KMS-11 (cell line): Measurements from ENCODE around the gene TEF.
A peak's percentile ranks its signal among the peaks of the same experiment; 100 is the strongest.

Experiments
- H2AFZ ChIP-seq: fragments of 200-600 bp; sonication (generic); 2 replicates; pipeline ENCODE4 v1.6.1; 2016; ENCODE audit warnings: antibody characterized with exemption, mixed run types, low read depth
- H3K27ac ChIP-seq: fragments of 200-600 bp; sonication (generic); 2 replicates; pipeline ENCODE4 v1.6.1; 2016; ENCODE audit warnings: mild to moderate bottlenecking, mixed run types
- H3K27me3 ChIP-seq: fragments of 200-600 bp; sonication (generic); 2 replicates; pipeline ENCODE4 v1.6.1; 2017; ENCODE audit warnings: mild to moderate bottlenecking, low read depth, mixed run types, moderate library complexity; ENCODE audit not compliant: insufficient read depth
- H3K36me3 ChIP-seq: fragments of 200-600 bp; sonication (generic); 2 replicates; pipeline ENCODE4 v1.6.1; 2017; ENCODE audit warnings: mild to moderate bottlenecking, mixed run types; ENCODE audit not compliant: insufficient read depth
- H3K4me1 ChIP-seq: fragments of 200-600 bp; sonication (generic); 2 replicates; pipeline ENCODE4 v1.6.1; 2016; ENCODE audit warnings: mild to moderate bottlenecking, low read depth, mixed run types; ENCODE audit not compliant: poor library complexity, severe bottlenecking
- H3K4me2 ChIP-seq: fragments of 200-600 bp; sonication (generic); 2 replicates; pipeline ENCODE4 v1.7.0; 2016; ENCODE audit warnings: mild to moderate bottlenecking, mixed run types
- H3K4me3 ChIP-seq: fragments of 200-600 bp; sonication (generic); IDR thresholded peaks from 2 replicates; pipeline ENCODE4 v1.6.1; 2017; ENCODE audit warnings: low read depth, low read length, mixed read lengths; ENCODE audit not compliant: insufficient read depth
- H3K79me2 ChIP-seq: fragments of 200-600 bp; sonication (generic); 2 replicates; pipeline ENCODE4 v1.6.1; 2016; ENCODE audit warnings: low read depth, mixed run types; ENCODE audit not compliant: insufficient read depth
- H3K9ac ChIP-seq: fragments of 200-600 bp; sonication (generic); 2 replicates; pipeline ENCODE4 v1.6.1; 2016; ENCODE audit warnings: mild to moderate bottlenecking, mixed run types
- H4K20me1 ChIP-seq: fragments of 200-600 bp; sonication (generic); 2 replicates; pipeline ENCODE4 v1.6.1; 2016; ENCODE audit warnings: mild to moderate bottlenecking, mixed run types; ENCODE audit not compliant: insufficient read depth
- TF ChIP-seq, protein P1 (sequence below): fragments of 200-600 bp; sonication (generic); conservative IDR thresholded peaks from 2 replicates; pipeline ENCODE4 v1.6.1; 2017; ENCODE audit warnings: low read depth, mild to moderate bottlenecking, antibody characterized with exemption, low read length, moderate library complexity, mixed read lengths

Gene TEF, protein sequence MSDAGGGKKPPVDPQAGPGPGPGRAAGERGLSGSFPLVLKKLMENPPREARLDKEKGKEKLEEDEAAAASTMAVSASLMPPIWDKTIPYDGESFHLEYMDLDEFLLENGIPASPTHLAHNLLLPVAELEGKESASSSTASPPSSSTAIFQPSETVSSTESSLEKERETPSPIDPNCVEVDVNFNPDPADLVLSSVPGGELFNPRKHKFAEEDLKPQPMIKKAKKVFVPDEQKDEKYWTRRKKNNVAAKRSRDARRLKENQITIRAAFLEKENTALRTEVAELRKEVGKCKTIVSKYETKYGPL

DNA sequence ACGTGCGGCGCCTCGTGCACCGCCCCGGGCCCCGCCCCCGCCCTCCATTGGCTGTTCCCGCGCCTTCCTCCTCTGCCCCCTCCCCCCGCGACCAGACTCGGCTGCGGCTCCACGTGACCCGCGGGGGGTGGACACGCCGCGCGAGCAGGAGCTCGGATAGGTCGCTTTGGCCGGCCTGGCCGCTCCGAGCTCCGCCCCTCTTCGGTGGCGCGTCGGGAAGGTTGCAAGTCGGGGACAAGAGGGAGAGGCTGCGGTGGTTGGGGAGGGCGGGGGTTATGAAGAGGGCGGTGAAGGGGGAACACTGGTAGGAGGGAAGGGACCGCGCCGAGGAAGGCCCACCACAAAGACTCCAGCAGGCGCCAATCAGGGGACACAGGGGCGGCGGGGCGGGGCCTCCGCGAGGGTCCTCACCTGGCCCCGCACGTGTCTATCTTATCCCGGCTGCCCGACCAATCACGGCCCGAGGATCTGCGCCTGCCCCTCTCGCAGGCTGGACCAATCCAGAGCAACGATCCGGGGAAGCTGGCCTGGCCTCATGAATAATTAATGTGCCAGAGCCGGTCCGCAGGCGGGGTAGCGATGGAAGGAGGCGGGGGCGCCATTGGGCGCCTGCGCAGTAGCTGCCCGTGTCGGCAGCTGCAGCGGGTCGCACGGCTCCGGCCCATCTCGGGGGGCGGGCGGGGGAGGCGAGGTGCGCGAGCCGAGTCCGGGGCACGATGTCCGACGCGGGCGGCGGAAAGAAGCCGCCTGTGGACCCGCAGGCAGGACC is at the start of gene TEF:
Gene TEF (plus strand): TSS at position 614 of the 769 bp plus-strand sequence. CDS start 103 bp downstream, at position 717.
- TF ChIP-seq, protein P1, sequence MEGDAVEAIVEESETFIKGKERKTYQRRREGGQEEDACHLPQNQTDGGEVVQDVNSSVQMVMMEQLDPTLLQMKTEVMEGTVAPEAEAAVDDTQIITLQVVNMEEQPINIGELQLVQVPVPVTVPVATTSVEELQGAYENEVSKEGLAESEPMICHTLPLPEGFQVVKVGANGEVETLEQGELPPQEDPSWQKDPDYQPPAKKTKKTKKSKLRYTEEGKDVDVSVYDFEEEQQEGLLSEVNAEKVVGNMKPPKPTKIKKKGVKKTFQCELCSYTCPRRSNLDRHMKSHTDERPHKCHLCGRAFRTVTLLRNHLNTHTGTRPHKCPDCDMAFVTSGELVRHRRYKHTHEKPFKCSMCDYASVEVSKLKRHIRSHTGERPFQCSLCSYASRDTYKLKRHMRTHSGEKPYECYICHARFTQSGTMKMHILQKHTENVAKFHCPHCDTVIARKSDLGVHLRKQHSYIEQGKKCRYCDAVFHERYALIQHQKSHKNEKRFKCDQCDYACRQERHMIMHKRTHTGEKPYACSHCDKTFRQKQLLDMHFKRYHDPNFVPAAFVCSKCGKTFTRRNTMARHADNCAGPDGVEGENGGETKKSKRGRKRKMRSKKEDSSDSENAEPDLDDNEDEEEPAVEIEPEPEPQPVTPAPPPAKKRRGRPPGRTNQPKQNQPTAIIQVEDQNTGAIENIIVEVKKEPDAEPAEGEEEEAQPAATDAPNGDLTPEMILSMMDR = no peak
- H3K9ac ChIP-seq = peak within 1 kb of the TSS; percentile 77
- H2AFZ ChIP-seq = peak within 1 kb of the TSS; percentile 70; the same call in 1 of the 2 replicates

DNA sequence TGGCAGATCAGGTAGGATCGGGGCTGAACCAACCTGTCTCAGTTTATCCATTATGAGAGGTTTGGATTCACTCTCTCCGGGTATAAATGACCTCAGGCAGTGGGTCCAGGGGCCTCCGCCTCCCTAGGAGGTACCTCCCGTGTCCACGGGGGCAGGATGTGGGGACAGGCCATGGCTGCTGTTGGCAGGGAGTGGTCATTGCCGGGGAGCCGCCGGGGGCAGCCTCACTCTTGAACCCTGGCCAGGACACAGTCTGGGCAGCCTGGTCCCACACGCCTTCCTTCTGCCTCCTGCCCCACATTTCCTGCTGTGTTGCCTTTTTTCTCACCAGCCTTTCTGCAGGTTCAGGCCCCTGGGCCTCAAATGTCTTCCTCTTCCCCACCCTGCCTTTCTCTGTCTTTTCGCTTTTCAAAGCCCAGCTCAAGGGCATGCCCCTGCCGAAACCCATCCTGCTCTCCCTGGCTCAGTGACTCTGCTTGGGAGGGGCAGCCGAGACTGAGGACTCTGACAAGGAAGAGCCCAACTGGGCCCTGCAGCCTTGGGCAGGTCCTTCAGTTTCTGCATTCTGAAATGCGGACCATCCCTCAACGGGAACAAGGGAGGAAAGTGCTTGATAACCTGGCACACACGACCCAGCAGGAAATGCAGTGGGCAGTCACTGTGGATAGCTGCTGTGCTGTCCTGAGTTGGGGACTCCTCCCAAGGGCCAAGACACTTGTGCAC is 49.4 kb upstream of the TEF start:
- Histone ChIP-seq H3K4me3 (no peak overlapping the region), H3K79me2 (no peaks in the 10 kb centered on the region), H2AFZ (no peak overlapping the region), H3K9ac (no peak overlapping the region), H4K20me1 (no peaks in the 10 kb centered on the region), H3K27me3 (no peaks in the 10 kb centered on the region), H3K27ac (no peak overlapping the region), H3K4me1 (no peaks in the 10 kb centered on the region), H3K36me3 (no peaks in the 10 kb centered on the region; the same call in 1 of the 2 replicates), H3K4me2 (no peak overlapping the region)
- TF ChIP-seq, protein P1 = no peak

More for the DNA sequence above, at the start of gene TEF:
- H3K4me1 ChIP-seq = peaks cover 16% of the 10 kb centered on the region
- peak within 1 kb of the TSS; percentile 57 for H3K4me2 ChIP-seq
- peak within 1 kb of the TSS; percentile 69 for H3K27ac ChIP-seq
- no peak within 1 kb of the TSS for H3K4me3 ChIP-seq
- no peaks in the 10 kb centered on the region for H3K36me3 ChIP-seq
- H3K27me3 ChIP-seq = no peaks in the 10 kb centered on the region
- no peaks in the 10 kb centered on the region for H3K79me2 ChIP-seq
- H4K20me1 ChIP-seq = no peaks in the 10 kb centered on the region

DNA sequence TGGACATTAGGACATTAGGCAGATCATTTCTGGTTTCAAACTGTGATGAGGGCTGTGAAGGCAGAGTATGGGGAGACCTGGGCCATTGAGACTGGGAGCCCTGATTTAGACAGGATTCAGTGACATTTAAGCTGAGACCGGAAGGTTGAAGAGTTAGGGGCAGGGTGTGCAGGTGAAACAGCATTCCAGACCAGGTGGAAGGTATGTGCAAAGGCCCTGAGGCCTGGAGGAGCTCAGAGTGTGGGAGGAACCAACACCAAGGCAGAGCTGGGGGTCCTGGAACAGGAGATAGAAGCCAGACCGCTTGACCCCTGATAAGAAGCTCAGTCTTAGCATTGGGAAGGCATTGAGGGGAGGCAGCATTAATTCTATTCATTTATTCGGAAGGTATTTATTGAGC is 47.9 kb upstream of the TEF start:
- H2AFZ ChIP-seq = no peak overlapping the region
- no peaks in the 10 kb centered on the region for H3K36me3 ChIP-seq
- H3K79me2 ChIP-seq = no peaks in the 10 kb centered on the region
- no peak overlapping the region for H3K9ac ChIP-seq
- H3K4me2 ChIP-seq = no peak overlapping the region
- no peaks in the 10 kb centered on the region for H3K27me3 ChIP-seq
- H3K4me1 ChIP-seq = no peaks in the 10 kb centered on the region
- no peak overlapping the region for H3K27ac ChIP-seq
- H4K20me1 ChIP-seq = no peaks in the 10 kb centered on the region
- TF ChIP-seq, protein P1 = no peak
- H3K4me3 ChIP-seq = no peak overlapping the region

DNA sequence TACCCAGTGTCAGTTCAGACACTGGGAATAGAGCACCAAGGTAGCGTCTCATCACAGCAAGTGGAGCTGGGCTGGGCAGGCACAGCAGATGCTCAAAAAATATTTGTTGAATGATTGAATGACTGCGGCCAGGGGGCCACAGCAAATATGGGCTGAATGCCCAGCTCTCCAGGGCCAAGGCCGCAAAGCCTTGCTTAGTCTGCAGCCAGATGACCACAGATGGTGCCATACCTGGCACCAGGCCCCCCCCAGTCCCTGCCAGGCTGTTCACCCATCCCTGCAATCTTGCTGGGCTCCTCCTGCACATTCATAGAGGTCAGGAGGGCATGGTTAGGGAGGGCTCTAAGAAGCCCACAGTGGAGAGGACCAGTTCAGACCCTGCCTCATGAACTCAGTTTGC is 47.5 kb upstream of the TEF start:
- no peaks in the 10 kb centered on the region for H3K79me2 ChIP-seq
- no peaks in the 10 kb centered on the region for H3K4me1 ChIP-seq
- no peaks in the 10 kb centered on the region for H3K36me3 ChIP-seq
- H3K27ac ChIP-seq = no peak overlapping the region
- TF ChIP-seq, protein P1 = no peak
- H3K4me2 ChIP-seq = no peak overlapping the region
- no peak overlapping the region for H3K4me3 ChIP-seq
- H2AFZ ChIP-seq = no peak overlapping the region
- no peaks in the 10 kb centered on the region for H3K27me3 ChIP-seq
- H4K20me1 ChIP-seq = no peaks in the 10 kb centered on the region
- no peak overlapping the region for H3K9ac ChIP-seq
